DND-41 (cell line): ENCODE data around the gene OLIG1.

ENCODE experiments used
- ATAC-seq: fragments of 200-7000 bp; cut with Tn5 transposase; 3 replicates; pipeline ENCODE4 v1.9.1; 2021; ENCODE audit warnings: low read depth; ENCODE audit not compliant: insufficient read depth
- DNase-seq: peaks from one replicate; pipeline ENCODE4 v3.0.0-alpha.2; 2020
- H2AFZ ChIP-seq: 2 replicates; pipeline ENCODE4 v1.6.0; 2012; ENCODE audit warnings: low read depth, low read length
- H3K27ac ChIP-seq: 2 replicates; pipeline ENCODE4 v1.5.1; 2012; ENCODE audit warnings: low read length, inconsistent platforms
- H3K27me3 ChIP-seq: fragments of 200-600 bp; sonication (generic); 2 replicates; pipeline ENCODE4 v1.6.0; 2012; ENCODE audit warnings: low read length, mild to moderate bottlenecking, inconsistent platforms; ENCODE audit not compliant: insufficient read depth, poor library complexity
- H3K36me3 ChIP-seq: 2 replicates; pipeline ENCODE4 v1.5.1; 2012; ENCODE audit warnings: low read length, inconsistent platforms; ENCODE audit not compliant: insufficient read depth
- H3K4me1 ChIP-seq: 2 replicates; pipeline ENCODE4 v1.5.1; 2012; ENCODE audit warnings: mild to moderate bottlenecking, low read length; ENCODE audit not compliant: insufficient read depth
- H3K4me2 ChIP-seq: 2 replicates; pipeline ENCODE4 v1.6.0; 2012; ENCODE audit warnings: mild to moderate bottlenecking, moderate library complexity, low read length, inconsistent platforms; ENCODE audit not compliant: insufficient read depth
- H3K4me3 ChIP-seq, 2 experiments: fragments of 200-600 bp in 1 of 2; shearing (Covaris generic) in 1 of 2; 2 replicates each; pipeline ENCODE4 v1.5.1; 2012 to 2016; ENCODE audit warnings: inconsistent platforms in 2 of 2, low read length in 2 of 2, mild to moderate bottlenecking in 2 of 2, low read depth in 1 of 2, moderate library complexity in 1 of 2
- H3K79me2 ChIP-seq: 2 replicates; pipeline ENCODE4 v1.6.0; 2012; ENCODE audit warnings: low read length, inconsistent platforms; ENCODE audit not compliant: insufficient read depth
- H3K9ac ChIP-seq: 2 replicates; pipeline ENCODE4 v1.6.0; 2012; ENCODE audit warnings: low read depth, mild to moderate bottlenecking, inconsistent platforms, low read length, moderate library complexity
- H3K9me3 ChIP-seq: 2 replicates; pipeline ENCODE4 v1.5.1; 2012; ENCODE audit warnings: low read length, moderate library complexity, mild to moderate bottlenecking, inconsistent platforms; ENCODE audit not compliant: insufficient read depth, severe bottlenecking
- H4K20me1 ChIP-seq: 2 replicates; pipeline ENCODE4 v1.6.0; 2012; ENCODE audit warnings: low read length; ENCODE audit not compliant: insufficient read depth
- EZH2 ChIP-seq: IDR thresholded peaks from 3 replicates; pipeline ENCODE4 v1.6.1; 2012; ENCODE audit warnings: borderline replicate concordance, low read depth, mild to moderate bottlenecking, moderate library complexity, low read length, inconsistent platforms; ENCODE audit not compliant: severe bottlenecking
- TF ChIP-seq, protein P1 (sequence below): IDR thresholded peaks from 2 replicates; pipeline ENCODE4 v1.5.1; 2012; ENCODE audit warnings: borderline replicate concordance, low read length, moderate library complexity, mild to moderate bottlenecking; ENCODE audit not compliant: poor library complexity, severe bottlenecking; ENCODE audit errors: extremely low read depth

OLIG1 gene

DNA sequence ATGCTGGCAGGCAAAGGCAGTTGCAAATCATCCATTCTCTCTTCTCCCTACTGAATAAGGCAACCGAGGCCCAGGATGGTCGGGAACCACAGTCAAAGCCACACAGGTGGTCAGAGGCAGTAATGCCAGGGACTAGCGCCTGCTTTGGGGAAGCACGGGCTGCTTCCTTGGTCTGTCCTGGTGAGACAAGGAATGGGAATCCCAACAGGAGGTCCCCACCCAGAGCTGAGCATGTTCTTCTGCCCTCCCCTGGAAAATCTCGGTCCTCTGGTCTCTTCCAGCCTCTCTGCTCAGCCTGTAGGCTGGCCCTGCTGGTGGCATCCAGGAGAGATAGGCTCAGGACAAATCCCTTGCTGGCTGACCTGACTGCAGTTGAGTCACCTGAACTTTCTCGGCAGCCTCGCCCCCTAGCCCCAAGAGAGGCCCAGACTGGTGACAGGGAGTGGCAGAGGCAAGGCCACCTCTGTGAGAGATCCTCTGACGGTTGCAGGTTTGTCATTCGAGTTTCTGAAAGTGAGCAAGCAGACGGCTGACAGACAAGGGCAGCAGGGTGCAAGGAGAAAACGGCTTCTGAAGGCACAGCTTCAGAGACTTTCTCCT, 5.8 kb downstream of the OLIG1 start:
- Histone ChIP-seq H3K4me3 (no peak overlapping the region), H3K36me3 (no peaks in the 10 kb centered on the region), H3K4me2 (no peak overlapping the region), H3K27me3 (peaks cover 44% of the 10 kb centered on the region), H3K4me1 (no peaks in the 10 kb centered on the region), H3K9me3 (no peaks in the 10 kb centered on the region), H4K20me1 (no peaks in the 10 kb centered on the region), H3K79me2 (no peaks in the 10 kb centered on the region), H2AFZ (no peak overlapping the region), H3K27ac (no peak overlapping the region), H3K9ac (no peak overlapping the region)
- ATAC-seq, result no peak
- no peak for TF ChIP-seq EZH2
- TF ChIP-seq, protein P1, sequence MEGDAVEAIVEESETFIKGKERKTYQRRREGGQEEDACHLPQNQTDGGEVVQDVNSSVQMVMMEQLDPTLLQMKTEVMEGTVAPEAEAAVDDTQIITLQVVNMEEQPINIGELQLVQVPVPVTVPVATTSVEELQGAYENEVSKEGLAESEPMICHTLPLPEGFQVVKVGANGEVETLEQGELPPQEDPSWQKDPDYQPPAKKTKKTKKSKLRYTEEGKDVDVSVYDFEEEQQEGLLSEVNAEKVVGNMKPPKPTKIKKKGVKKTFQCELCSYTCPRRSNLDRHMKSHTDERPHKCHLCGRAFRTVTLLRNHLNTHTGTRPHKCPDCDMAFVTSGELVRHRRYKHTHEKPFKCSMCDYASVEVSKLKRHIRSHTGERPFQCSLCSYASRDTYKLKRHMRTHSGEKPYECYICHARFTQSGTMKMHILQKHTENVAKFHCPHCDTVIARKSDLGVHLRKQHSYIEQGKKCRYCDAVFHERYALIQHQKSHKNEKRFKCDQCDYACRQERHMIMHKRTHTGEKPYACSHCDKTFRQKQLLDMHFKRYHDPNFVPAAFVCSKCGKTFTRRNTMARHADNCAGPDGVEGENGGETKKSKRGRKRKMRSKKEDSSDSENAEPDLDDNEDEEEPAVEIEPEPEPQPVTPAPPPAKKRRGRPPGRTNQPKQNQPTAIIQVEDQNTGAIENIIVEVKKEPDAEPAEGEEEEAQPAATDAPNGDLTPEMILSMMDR, result no peak
- DNase-seq, result no peak

DNA sequence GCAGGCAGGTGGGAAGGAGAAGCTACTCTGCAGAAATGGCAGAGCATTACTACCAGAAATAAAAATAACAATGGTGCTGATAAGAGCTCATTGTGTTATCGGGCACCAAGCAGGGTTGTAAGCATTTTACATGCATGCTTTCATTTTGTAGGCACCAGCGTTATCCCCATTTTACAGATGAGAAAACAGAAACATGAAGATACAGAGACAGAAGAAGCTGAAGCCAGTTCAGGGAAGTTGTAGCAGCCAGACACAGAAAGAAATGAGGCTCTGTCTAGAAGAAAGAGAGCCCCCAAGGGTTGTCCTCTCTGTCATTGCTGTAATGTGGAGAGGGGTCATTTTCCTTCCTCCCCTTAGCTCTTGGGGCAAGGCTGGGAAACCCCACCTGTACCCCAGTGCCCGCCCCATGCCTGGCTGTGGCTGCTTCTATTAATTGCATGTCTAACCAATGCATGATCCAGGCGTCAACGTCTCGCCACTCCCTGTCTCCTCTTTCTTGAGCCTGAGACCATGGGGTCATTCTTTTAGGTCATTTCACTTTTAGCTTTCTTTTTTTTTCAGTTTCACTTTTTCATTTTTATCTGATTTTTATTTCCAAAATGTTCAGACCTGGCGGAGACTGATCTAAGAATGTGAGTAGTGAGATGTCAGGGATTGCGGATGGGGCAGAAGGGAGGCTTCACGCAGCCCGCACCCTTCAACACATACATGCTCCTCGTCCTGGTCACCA, 6.8 kb downstream of the OLIG1 start:
- no peak for ATAC-seq
- Histone ChIP-seq H3K36me3 (no peaks in the 10 kb centered on the region), H3K9ac (no peak overlapping the region), H2AFZ (no peak overlapping the region), H3K27me3 (peaks cover 40% of the 10 kb centered on the region), H3K4me3 (no peak overlapping the region), H4K20me1 (no peaks in the 10 kb centered on the region), H3K4me2 (no peak overlapping the region), H3K4me1 (no peaks in the 10 kb centered on the region), H3K27ac (no peak overlapping the region), H3K9me3 (no peaks in the 10 kb centered on the region), H3K79me2 (no peaks in the 10 kb centered on the region)
- TF ChIP-seq EZH2, result no peak
- TF ChIP-seq, protein P1, result no peak
- DNase-seq, result no peak

DNA sequence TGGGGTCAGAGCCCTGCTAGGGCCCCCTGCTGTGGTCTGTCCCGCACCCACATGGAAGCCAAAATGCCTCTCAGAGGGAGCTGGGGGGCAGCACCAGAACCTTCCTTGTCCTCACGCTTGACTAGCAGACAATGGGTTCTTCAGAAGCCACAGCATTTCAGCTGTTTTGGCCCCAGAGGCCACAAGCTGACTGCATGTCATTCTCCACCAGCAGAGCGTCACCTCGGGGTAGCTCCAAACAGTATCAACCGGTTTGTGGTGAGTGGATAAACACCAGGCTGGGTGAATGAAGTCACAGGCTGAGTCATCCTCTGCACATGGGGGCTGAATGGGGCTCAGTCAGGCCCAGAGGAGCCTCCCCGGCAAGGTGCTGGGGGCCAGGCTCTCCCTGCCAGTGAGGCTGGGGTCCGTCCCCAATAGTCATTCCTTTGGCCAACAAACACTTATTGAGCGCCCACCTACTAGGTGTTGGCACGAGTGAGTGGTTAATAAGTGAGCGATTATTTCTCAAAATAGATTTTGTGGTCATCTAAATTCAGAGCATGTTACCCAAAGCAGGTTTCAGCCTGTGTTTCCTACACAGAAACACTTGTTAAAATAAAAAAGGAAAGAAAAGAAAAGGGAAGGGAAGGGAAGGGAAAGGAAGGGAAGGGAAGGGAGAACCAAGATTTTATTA, 9.1 kb downstream of the OLIG1 start:
- TF ChIP-seq EZH2, result no peak
- no peaks in the 10 kb centered on the region for H3K4me1 ChIP-seq
- no peaks in the 10 kb centered on the region for H3K9me3 ChIP-seq
- no peak overlapping the region for H3K4me2 ChIP-seq
- H2AFZ ChIP-seq, result no peak overlapping the region
- no peak overlapping the region for H3K4me3 ChIP-seq
- H3K27me3 ChIP-seq, result peaks cover 19% of the 10 kb centered on the region
- ATAC-seq (peak; percentile 86), DNase-seq (peak; percentile 37)
- no peak overlapping the region for H3K27ac ChIP-seq
- no peaks in the 10 kb centered on the region for H3K79me2 ChIP-seq
- no peaks in the 10 kb centered on the region for H3K36me3 ChIP-seq
- no peak overlapping the region for H3K9ac ChIP-seq
- H4K20me1 ChIP-seq, result no peaks in the 10 kb centered on the region

DNA sequence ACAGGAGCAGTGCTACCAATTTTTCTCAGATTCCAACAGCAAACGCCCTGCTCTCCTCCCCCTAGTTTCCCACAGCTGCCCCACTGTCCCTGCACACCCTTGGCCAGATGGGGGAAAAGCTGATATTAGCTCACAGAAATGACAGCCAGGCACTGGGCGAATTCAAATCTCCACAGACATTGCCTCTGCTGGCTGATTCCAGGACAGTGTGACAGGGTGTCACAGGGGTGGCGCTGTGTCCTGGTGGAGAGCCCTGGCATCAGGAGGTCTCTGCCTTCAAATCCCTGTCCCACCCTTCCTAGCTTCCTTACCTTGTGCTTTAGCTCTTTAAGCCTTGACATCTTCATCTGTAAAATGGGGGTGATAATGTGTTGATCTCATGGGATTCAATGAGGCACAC, 10.4 kb downstream of the OLIG1 start:
- Histone ChIP-seq H3K4me1 (no peaks in the 10 kb centered on the region), H3K4me2 (no peak overlapping the region), H4K20me1 (no peaks in the 10 kb centered on the region), H3K4me3 (no peak overlapping the region), H3K9ac (no peak overlapping the region), H3K9me3 (no peaks in the 10 kb centered on the region), H2AFZ (no peak overlapping the region), H3K27ac (no peak overlapping the region), H3K27me3 (peaks cover 12% of the 10 kb centered on the region), H3K79me2 (no peaks in the 10 kb centered on the region), H3K36me3 (no peaks in the 10 kb centered on the region)
- no peak for DNase-seq
- TF ChIP-seq, protein P1, result no peak
- no peak for TF ChIP-seq EZH2
- ATAC-seq, result no peak
